ENCODE measurements around the gene NT5C2.

GRCh38 chr10:103058034-103058433 is 135.0 kb downstream of the NT5C2 start:
- TF ChIP-seq CTCF (IDR thresholded peaks at IDR 0.05; ENCODE audit: insufficient read depth, low read depth, low read length) (no peak), EZH2 (IDR thresholded peaks at IDR 0.05; ENCODE audit: insufficient read depth, low read length) (no peak)
